GM10847 (cell line): ENCODE measurements around the gene ZBTB25.

Experiments
- POLR2A ChIP-seq: IDR thresholded peaks from 2 replicates; pipeline ENCODE4 v1.6.1; 2011; ENCODE audit not compliant: insufficient read length; ENCODE audit errors: extremely low read depth

The ZBTB25 gene

GRCh38 chr14:64503434-64504309, at the start of gene ZBTB25:
ZBTB25 (minus strand) TSS chr14:64503838; CDS start chr14:64490533, 13,305 bp downstream.
- peak; percentile 80 for TF ChIP-seq POLR2A

GRCh38 chr14:64550621-64551333, 47.1 kb upstream of the ZBTB25 start:
- no peak for TF ChIP-seq POLR2A

GRCh38 chr14:64549791-64550620, 46.4 kb upstream of the ZBTB25 start, which contains the start of gene PPP1R36:
PPP1R36 (plus strand) TSS chr14:64549961; CDS start chr14:64549998, 37 bp downstream.
- TF ChIP-seq POLR2A: no peak

GRCh38 chr14:64549016-64549415, 45.4 kb upstream of the ZBTB25 start:
- no peak for TF ChIP-seq POLR2A

- TF ChIP-seq POLR2A: no peak
Observed at GRCh38 chr14:64544607-64545312, 41.1 kb upstream of the ZBTB25 start.

- no peak for TF ChIP-seq POLR2A
Observed at GRCh38 chr14:64542836-64543201, 39.2 kb upstream of the ZBTB25 start.

GRCh38 chr14:64541972-64542835, 38.6 kb upstream of the ZBTB25 start:
- TF ChIP-seq POLR2A: no peak

GRCh38 chr14:64541261-64541971, 37.8 kb upstream of the ZBTB25 start:
- no peak for TF ChIP-seq POLR2A

- peak; percentile 76 for TF ChIP-seq POLR2A
Observed at GRCh38 chr14:64540208-64541202, 36.9 kb upstream of the ZBTB25 start, which contains the start of gene HSPA2. HSPA2 (plus strand) TSS chr14:64540741; CDS start chr14:64540850, 109 bp downstream.

GRCh38 chr14:64536488-64537245, 33.0 kb upstream of the ZBTB25 start:
- no peak for TF ChIP-seq POLR2A

GRCh38 chr14:64531567-64531966, 27.9 kb upstream of the ZBTB25 start:
- no peak for TF ChIP-seq POLR2A
